ENCODE data around the gene ATP2B3. TPM values are rescaled to one million over a fixed set of nuclear protein-coding genes. Genes with fewer than 3 reads are reported as not detected.
A peak's percentile ranks its signal among the peaks of the same experiment; 100 is the strongest.

ATP2B3 gene
- total RNA-seq, 1 donor from 2014 or later: 0.37 TPM

GRCh38 chrX:153507484-153508178, 9.8 kb upstream of the ATP2B3 start:
- peak overlapping the region; percentile 76 for H3K27ac Mint-ChIP-seq (ENCODE audit: unreplicated experiment)
- H3K4me1 Mint-ChIP-seq (ENCODE audit: low read depth): peaks cover 24% of the 10 kb centered on the region
- peak; percentile 86 for TF ChIP-seq CTCF (IDR thresholded peaks at IDR 0.05)
- peaks cover 16% of the 10 kb centered on the region for H3K36me3 Mint-ChIP-seq (ENCODE audit: low read depth)
- no peaks in the 10 kb centered on the region for H3K27me3 Mint-ChIP-seq (ENCODE audit: low read depth)
- no peaks in the 10 kb centered on the region for H3K9me3 Mint-ChIP-seq (ENCODE audit: low read depth)
- DNase-seq (ENCODE audit: low spot score): no peak
- no peak overlapping the region for H3K4me3 Mint-ChIP-seq (ENCODE audit: unreplicated experiment)

GRCh38 chrX:153509592-153509991, 7.8 kb upstream of the ATP2B3 start:
- no peak for TF ChIP-seq CTCF (IDR thresholded peaks at IDR 0.05)
- H3K36me3 Mint-ChIP-seq (ENCODE audit: low read depth): peaks cover 16% of the 10 kb centered on the region
- no peak overlapping the region for H3K4me3 Mint-ChIP-seq (ENCODE audit: unreplicated experiment)
- no peak for DNase-seq (ENCODE audit: low spot score)
- no peaks in the 10 kb centered on the region for H3K9me3 Mint-ChIP-seq (ENCODE audit: low read depth)
- peaks cover 23% of the 10 kb centered on the region for H3K4me1 Mint-ChIP-seq (ENCODE audit: low read depth)
- peak overlapping the region; percentile 77 for H3K27ac Mint-ChIP-seq (ENCODE audit: unreplicated experiment)
- no peaks in the 10 kb centered on the region for H3K27me3 Mint-ChIP-seq (ENCODE audit: low read depth)

- no peaks in the 10 kb centered on the region for H3K27me3 Mint-ChIP-seq (ENCODE audit: low read depth)
- H3K36me3 Mint-ChIP-seq (ENCODE audit: low read depth): peaks cover 14% of the 10 kb centered on the region
- no peak for TF ChIP-seq CTCF (IDR thresholded peaks at IDR 0.05)
- no peak for DNase-seq (ENCODE audit: low spot score)
- no peaks in the 10 kb centered on the region for H3K9me3 Mint-ChIP-seq (ENCODE audit: low read depth)
- peaks cover 20% of the 10 kb centered on the region for H3K4me1 Mint-ChIP-seq (ENCODE audit: low read depth)
- H3K4me3 Mint-ChIP-seq (ENCODE audit: unreplicated experiment): no peak overlapping the region
- H3K27ac Mint-ChIP-seq (ENCODE audit: unreplicated experiment): peak overlapping the region; percentile 79
Measured at GRCh38 chrX:153510383-153510782, 7.1 kb upstream of the ATP2B3 start.

GRCh38 chrX:153511784-153512500, 5.5 kb upstream of the ATP2B3 start:
- Mint-ChIP-seq H3K27ac (ENCODE audit: unreplicated experiment) (peak overlapping the region; percentile 79), H3K4me1 (ENCODE audit: low read depth) (peaks cover 17% of the 10 kb centered on the region), H3K9me3 (ENCODE audit: low read depth) (no peaks in the 10 kb centered on the region), H3K27me3 (ENCODE audit: low read depth) (peaks cover 5% of the 10 kb centered on the region), H3K4me3 (ENCODE audit: unreplicated experiment) (no peak overlapping the region), H3K36me3 (ENCODE audit: low read depth) (peaks cover 11% of the 10 kb centered on the region)
- TF ChIP-seq CTCF (IDR thresholded peaks at IDR 0.05): no peak
- DNase-seq (ENCODE audit: low spot score): no peak

- Mint-ChIP-seq H3K4me3 (ENCODE audit: unreplicated experiment) (no peak overlapping the region), H3K9me3 (ENCODE audit: low read depth) (no peaks in the 10 kb centered on the region), H3K27ac (ENCODE audit: unreplicated experiment) (no peak overlapping the region), H3K4me1 (ENCODE audit: low read depth) (peaks cover 14% of the 10 kb centered on the region), H3K27me3 (ENCODE audit: low read depth) (peaks cover 5% of the 10 kb centered on the region), H3K36me3 (ENCODE audit: low read depth) (peaks cover 6% of the 10 kb centered on the region)
- DNase-seq (ENCODE audit: low spot score): no peak
- TF ChIP-seq CTCF (IDR thresholded peaks at IDR 0.05): no peak
Measured at GRCh38 chrX:153512501-153512893, 4.9 kb upstream of the ATP2B3 start.
